Activated naive CD4-positive, alpha-beta T cell treated with anti-CD3 and anti-CD28 coated beads, Interleukin-2, amount 50 U/mL, for 16 hours (primary cell): ENCODE results near the gene ZNF774.
"Not testable (repeated sequence)": the region's sequence is repeated elsewhere in the genome, so short reads cannot be mapped to it uniquely, and the experiment has no call there.

Experiments
- DNase-seq: peaks from one replicate; pipeline ENCODE4 v3.0.0-alpha.2; 2020

Gene ZNF774

GRCh38 chr15:90347431-90348065, 4.5 kb upstream of the ZNF774 start:
- not testable (repeated sequence) for DNase-seq

GRCh38 chr15:90348456-90348855, 3.6 kb upstream of the ZNF774 start:
- DNase-seq = no peak

GRCh38 chr15:90349072-90349471, 3.0 kb upstream of the ZNF774 start:
- no peak for DNase-seq

GRCh38 chr15:90349821-90350220, 2.3 kb upstream of the ZNF774 start:
- DNase-seq = no peak

- DNase-seq = no peak
Observed at GRCh38 chr15:90351479-90352106, 491 bp upstream of the ZNF774 start.

GRCh38 chr15:90354986-90355385, 2.9 kb downstream of the ZNF774 start:
- DNase-seq = no peak

GRCh38 chr15:90358124-90359033, 6.3 kb downstream of the ZNF774 start:
- no peak for DNase-seq

GRCh38 chr15:90360746-90361145, 8.7 kb downstream of the ZNF774 start:
- no peak for DNase-seq

- DNase-seq = no peak
Observed at GRCh38 chr15:90362936-90363212, 10.8 kb downstream of the ZNF774 start.

- no peak for DNase-seq
Observed at GRCh38 chr15:90364251-90364650, 12.2 kb downstream of the ZNF774 start.

- DNase-seq = no peak
Observed at GRCh38 chr15:90365414-90366055, 13.5 kb downstream of the ZNF774 start.

GRCh38 chr15:90367576-90367975, 15.5 kb downstream of the ZNF774 start:
- no peak for DNase-seq

- DNase-seq = no peak
Observed at GRCh38 chr15:90375071-90375470, 23.0 kb downstream of the ZNF774 start.

GRCh38 chr15:90376789-90377188, 24.7 kb downstream of the ZNF774 start:
- peak; percentile 33 for DNase-seq

- DNase-seq = no peak
Observed at GRCh38 chr15:90379263-90379662, 27.2 kb downstream of the ZNF774 start.

GRCh38 chr15:90381515-90381914, 29.4 kb downstream of the ZNF774 start:
- no peak for DNase-seq

- DNase-seq = no peak
Observed at GRCh38 chr15:90382320-90382719, 30.2 kb downstream of the ZNF774 start.

- no peak for DNase-seq
Observed at GRCh38 chr15:90386221-90386620, 34.1 kb downstream of the ZNF774 start.

GRCh38 chr15:90387534-90388461, 35.7 kb downstream of the ZNF774 start, which contains the start of gene IQGAP1:
Gene IQGAP1, plus strand, starts transcription at chr15:90388242. Its CDS starts 100 bp downstream, at chr15:90388342.
- peak; percentile 97 for DNase-seq

- DNase-seq = peak; percentile 42
Observed at GRCh38 chr15:90388462-90389380, 36.6 kb downstream of the ZNF774 start.

- no peak for DNase-seq
Observed at GRCh38 chr15:90389513-90389912, 37.4 kb downstream of the ZNF774 start.
